HEK293T (cell line): ENCODE measurements around the gene OPCML.

Experiments used
- FOXM1 ChIP-seq: fragments of 450-650 bp; IDR thresholded peaks from 2 replicates; pipeline ENCODE4 v1.6.1; 2017; ENCODE audit warnings: mild to moderate bottlenecking, borderline replicate concordance
- SP1 ChIP-seq: fragments of 450-650 bp; IDR thresholded peaks from 2 replicates; pipeline ENCODE4 v1.6.1; 2017

DNA sequence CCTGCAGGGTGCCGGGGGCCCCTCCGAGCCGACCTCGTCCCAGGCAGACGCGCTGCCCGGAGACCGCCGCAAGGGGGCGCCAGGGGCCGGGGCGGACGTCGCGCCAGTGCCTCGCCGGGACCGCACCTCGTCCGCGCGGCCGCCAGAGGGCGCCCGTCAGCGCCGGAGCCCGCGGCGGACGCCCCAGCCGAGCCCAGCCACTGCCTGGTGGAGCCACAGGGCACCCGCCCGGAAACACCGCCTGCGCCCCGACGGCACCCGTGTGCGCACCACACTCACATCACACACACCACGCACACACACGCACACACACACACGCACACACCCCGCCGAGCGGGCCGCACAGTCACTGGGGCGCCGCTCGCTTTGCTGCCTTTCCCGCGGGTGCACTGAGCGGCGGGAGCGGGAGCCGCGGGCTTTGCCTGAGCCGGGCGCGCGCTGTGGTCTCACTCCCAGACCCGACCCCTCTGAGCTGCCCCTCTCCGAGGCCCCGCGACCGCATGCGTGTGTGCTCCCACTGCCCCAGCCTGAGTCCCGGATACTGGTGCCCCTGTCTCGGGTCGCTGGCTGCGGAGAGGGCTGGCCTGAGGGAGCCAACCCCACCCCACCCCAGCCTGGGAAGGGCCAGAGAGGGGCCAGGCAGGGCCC is 449.3 kb downstream of the OPCML start:
- no peak for TF ChIP-seq FOXM1
- no peak for TF ChIP-seq SP1
